Transverse colon (tissue), 4 donors: ENCODE data around the gene OPA3. TPM values are rescaled to one million over a fixed set of nuclear protein-coding genes. Genes with fewer than 3 reads are reported as not detected.

Experiments used
- DNase-seq: peaks from one replicate; pipeline ENCODE4 v3.0.0-alpha.2; 2019
- H3K27ac ChIP-seq, 4 donors: fragments of 200-600 bp; sonication (generic); 2 replicates each; pipeline ENCODE4 v1.5.1; 2016 to 2018; ENCODE audit warnings: inconsistent platforms in 4 of 4
- H3K27me3 ChIP-seq: fragments of 200-600 bp; sonication (generic); 2 replicates; pipeline ENCODE4 v1.5.1; 2017; ENCODE audit warnings: inconsistent platforms
- H3K36me3 ChIP-seq, 4 donors: fragments of 200-600 bp; sonication (generic); 2 replicates each; pipeline ENCODE4 v1.5.1; 2017 to 2019; ENCODE audit warnings: inconsistent platforms in 4 of 4
- H3K4me1 ChIP-seq, 4 donors: fragments of 200-600 bp; sonication (generic); 2 replicates each; pipeline ENCODE4 v1.5.1; 2017 to 2020; ENCODE audit warnings: inconsistent platforms in 4 of 4
- H3K4me3 ChIP-seq, 4 donors: fragments of 200-600 bp; sonication (generic); 1 replicate in 1 of 4; 2 replicates in 3 of 4; pipeline versions ENCODE4 v1.5.1 to v1.6.1; 2017 to 2019; ENCODE audit warnings: inconsistent platforms in 4 of 4
- H3K9me3 ChIP-seq, 2 donors: fragments of 200-600 bp; sonication (generic); 2 replicates each; pipeline ENCODE4 v1.5.1; 2017 to 2019; ENCODE audit warnings: inconsistent platforms in 2 of 2
- CTCF ChIP-seq, 5 experiments: fragments of 200-600 bp in 3 of 5; fragments of 450-650 bp in 2 of 5; sonication (generic) in 3 of 5; IDR thresholded peaks; 1 replicate in 2 of 5; 2 replicates in 3 of 5; pipeline ENCODE4 v1.5.1; 2016 to 2017; ENCODE audit warnings: antibody characterized with exemption in 5 of 5, inconsistent platforms in 3 of 5, mild to moderate bottlenecking in 2 of 5, moderate library complexity in 1 of 5
- EP300 ChIP-seq: sonication (generic); formaldehyde crosslinking; IDR thresholded peaks from one replicate; pipeline ENCODE4 v1.6.1; 2017; ENCODE audit warnings: antibody characterized with exemption, low read depth
- POLR2A ChIP-seq: fragments of 450-650 bp; IDR thresholded peaks from one replicate; pipeline ENCODE4 v1.6.1; 2016; ENCODE audit warnings: antibody characterized with exemption, mild to moderate bottlenecking, moderate library complexity
- POLR2AphosphoS5 ChIP-seq, 3 donors: sonication (generic); formaldehyde crosslinking; IDR thresholded peaks; one replicate each; pipeline ENCODE4 v1.6.1; 2016; ENCODE audit warnings: antibody characterized with exemption in 3 of 3
- WGBS, 2 donors: methylation state at CpG; one replicate each; pipeline ENCODE4 v1.1.5; 2018; ENCODE audit warnings: low coverage in 1 of 2; 5-methylcytosine and 5-hydroxymethylcytosine counted together
- in situ Hi-C, 4 donors: fragments of 200-750 bp; cut with MboI; loops; one replicate each; pipeline versions ENCODE4 v1.15.0 to v1.15.1; 2017; ENCODE audit warnings: low sequenced_read_pairs in 3 of 4, low pct_ligation_motif_present in 1 of 4, low pct_unique_long_range_greater_than_20kb in 1 of 4
- intact Hi-C: fragments of 100-400 bp; cut with DNase I; formaldehyde crosslinking; loops from one replicate; pipeline ENCODE4 v1.15.1; 2023; ENCODE audit warnings: low total_unique reads
- total RNA-seq, 4 donors: library from RNA; depleted of rRNA; stranded (reverse); fragments of >200 nt; gene quantifications; one replicate each; pipeline ENCODE4 v1.1.0, GENCODE V29; 2016

OPA3 gene
- total RNA-seq, 4 donors from 2014 or later = 6.7 to 10.8 (median 8.6) TPM

- no peaks in the 10 kb centered on the region for H3K36me3 ChIP-seq
- no peak overlapping the region for H3K27ac ChIP-seq
- no peaks in the 10 kb centered on the region for H3K9me3 ChIP-seq
- peaks cover 27% of the 10 kb centered on the region for H3K27me3 ChIP-seq
- TF ChIP-seq EP300 (no peak), CTCF (IDR thresholded peaks at IDR 0.05) (no peak), POLR2AphosphoS5 (IDR thresholded peaks at IDR 0.05) (no peak), POLR2A (no peak)
- H3K4me3 ChIP-seq = no peak overlapping the region
- in situ Hi-C loops (no loop called here), intact Hi-C loops (no loop called here)
- no peak for DNase-seq
- 83 to 86% methylated on average over 3 to 8 of the region's 8 CpGs for WGBS, 2 donors
- H3K4me1 ChIP-seq = peaks cover 15 to 40% (median 34%) of the 10 kb centered on the region in 4 donors
Observed at GRCh38 chr19:45500918-45501729, 83.5 kb downstream of the OPA3 start.

- no peaks in the 10 kb centered on the region for H3K9me3 ChIP-seq
- intact Hi-C loops = no loop called here
- H3K27me3 ChIP-seq = peaks cover 42% of the 10 kb centered on the region
- in situ Hi-C loops = no loop called here
- peak; percentile 68 for DNase-seq
- H3K36me3 ChIP-seq = no peaks in the 10 kb centered on the region
- peak overlapping the region in 2 of 4 donors; percentile 29 to 41 for H3K4me3 ChIP-seq
- TF ChIP-seq CTCF (IDR thresholded peaks at IDR 0.05) (no peak), POLR2A (no peak), POLR2AphosphoS5 (IDR thresholded peaks at IDR 0.05) (no peak), EP300 (no peak)
- WGBS, 2 donors = 13 to 26% methylated on average over 11 to 36 of the region's 37 CpGs
- peaks cover 17 to 40% (median 30%) of the 10 kb centered on the region in 4 donors for H3K4me1 ChIP-seq
- no peak overlapping the region for H3K27ac ChIP-seq
Observed at GRCh38 chr19:45499196-45500180, 85.1 kb downstream of the OPA3 start.

GRCh38 chr19:45498411-45499195, 86.0 kb downstream of the OPA3 start, which contains the start of gene PPM1N:
Gene PPM1N, plus strand, starts transcription at chr19:45498443. Its CDS starts 30 bp downstream, at chr19:45498473.
- H3K27ac ChIP-seq = peak within 1 kb of the TSS; percentile 24 to 58 (median 48)
- no peak for DNase-seq
- H3K4me1 ChIP-seq = peaks cover 17 to 42% (median 30%) of the 10 kb centered on the region in 4 donors
- intact Hi-C loops = no loop called here
- H3K27me3 ChIP-seq = peaks cover 43% of the 10 kb centered on the region
- in situ Hi-C loops = no loop called here
- no peaks in the 10 kb centered on the region for H3K9me3 ChIP-seq
- peak within 1 kb of the TSS in 3 of 4 donors; percentile 17 to 86 (median 29) for H3K4me3 ChIP-seq
- H3K36me3 ChIP-seq = no peaks in the 10 kb centered on the region
- TF ChIP-seq EP300 (no peak), CTCF (IDR thresholded peaks at IDR 0.05) (peak in 1 of 5 experiments; percentile 12)
- 0 to 2% methylated on average over 1 to 39 of the region's 89 CpGs for WGBS, 2 donors
